Subcutaneous adipose tissue (tissue), 4 donors: ENCODE results near the gene SGIP1. TPM values are rescaled to one million over a fixed set of nuclear protein-coding genes. Genes with fewer than 3 reads are reported as not detected.

Source experiments
- CTCF ChIP-seq: fragments of 450-650 bp; IDR thresholded peaks from one replicate; pipeline ENCODE4 v1.5.1; 2016; ENCODE audit warnings: low read depth, mild to moderate bottlenecking, control low read depth, antibody characterized with exemption, moderate library complexity
- total RNA-seq, 4 donors: library from RNA; depleted of rRNA; stranded (reverse); fragments of >200 nt; gene quantifications; one replicate each; pipeline ENCODE4 v1.1.0, GENCODE V29; 2016

Gene SGIP1
- total RNA-seq, 4 donors from 2014 or later: 5.9 to 23.1 (median 18.0) TPM

DNA sequence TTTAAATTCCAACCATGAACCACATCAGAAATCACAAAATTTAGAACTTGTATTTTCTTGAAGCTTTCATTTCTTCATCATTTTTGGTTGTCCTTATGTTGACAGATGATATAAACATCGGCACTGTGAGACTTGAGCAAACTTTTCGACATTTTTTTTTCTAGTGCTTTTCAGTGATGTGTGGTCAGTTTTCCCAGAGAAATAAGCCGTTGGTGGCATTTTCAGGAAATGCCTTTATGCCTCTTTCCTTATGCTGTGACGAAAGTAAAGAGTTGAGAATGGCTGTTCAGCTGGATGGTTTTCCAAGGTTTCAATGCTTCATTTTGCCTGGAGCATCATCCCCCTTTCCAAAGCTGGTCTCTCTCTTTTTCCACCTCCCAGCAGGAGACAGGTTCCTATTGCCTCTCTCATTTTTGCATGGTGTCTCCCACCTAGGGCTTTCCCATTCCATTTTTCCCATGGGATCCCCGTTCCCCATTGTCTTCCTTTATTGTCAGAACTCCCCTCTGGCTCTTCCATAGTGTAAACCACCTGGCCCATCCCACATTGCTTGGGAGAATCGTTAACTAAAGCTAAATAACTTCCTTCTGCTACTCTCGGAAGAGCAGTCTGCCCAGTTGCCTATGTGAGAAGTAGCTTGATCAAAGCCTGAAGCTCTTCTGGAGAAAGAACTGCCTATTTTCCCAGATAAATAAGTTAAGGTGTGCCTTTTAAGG, 156.9 kb downstream of the SGIP1 start:
- no peak for TF ChIP-seq CTCF

- TF ChIP-seq CTCF: no peak
Measured at GRCh38 chr1:66692681-66693080, 158.7 kb downstream of the SGIP1 start.

DNA sequence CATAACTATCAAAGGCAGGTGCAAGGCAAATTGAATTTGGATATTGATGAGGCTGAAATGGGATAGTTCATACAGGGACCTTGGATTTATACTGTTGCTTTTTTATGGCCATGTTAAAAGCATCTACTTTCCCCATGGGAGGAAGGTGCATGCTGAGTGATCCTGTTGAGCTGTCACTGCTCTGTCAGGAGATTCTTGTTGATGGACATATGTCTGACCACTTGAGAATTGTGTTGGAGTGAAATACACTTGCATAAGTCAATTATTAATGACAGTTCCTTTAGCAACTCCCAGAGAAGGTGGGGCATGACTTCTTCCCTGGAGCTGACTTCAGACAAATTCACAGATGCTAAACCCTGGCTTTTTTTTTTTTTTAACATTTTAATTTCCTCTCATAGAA, 159.9 kb downstream of the SGIP1 start:
- TF ChIP-seq CTCF: no peak

DNA sequence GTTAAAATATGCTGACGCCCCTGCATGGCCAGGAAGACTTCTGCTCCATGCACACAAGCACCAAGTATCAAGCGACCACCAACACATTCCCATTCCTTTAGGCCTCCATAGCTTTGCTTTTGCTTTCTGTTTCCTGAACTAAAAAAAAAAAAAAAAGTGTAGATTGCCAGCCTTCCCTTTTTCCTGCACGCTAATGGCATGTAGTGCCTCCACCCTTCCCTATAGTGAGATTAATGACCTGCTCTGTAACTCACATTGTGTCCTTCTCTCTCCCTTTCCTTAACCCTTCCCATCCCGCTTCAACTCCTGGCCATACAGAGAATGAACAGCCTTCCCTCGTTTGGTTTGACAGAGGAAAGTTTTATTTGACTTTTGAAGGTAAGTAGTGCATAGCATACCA, 161.2 kb downstream of the SGIP1 start:
- no peak for TF ChIP-seq CTCF

DNA sequence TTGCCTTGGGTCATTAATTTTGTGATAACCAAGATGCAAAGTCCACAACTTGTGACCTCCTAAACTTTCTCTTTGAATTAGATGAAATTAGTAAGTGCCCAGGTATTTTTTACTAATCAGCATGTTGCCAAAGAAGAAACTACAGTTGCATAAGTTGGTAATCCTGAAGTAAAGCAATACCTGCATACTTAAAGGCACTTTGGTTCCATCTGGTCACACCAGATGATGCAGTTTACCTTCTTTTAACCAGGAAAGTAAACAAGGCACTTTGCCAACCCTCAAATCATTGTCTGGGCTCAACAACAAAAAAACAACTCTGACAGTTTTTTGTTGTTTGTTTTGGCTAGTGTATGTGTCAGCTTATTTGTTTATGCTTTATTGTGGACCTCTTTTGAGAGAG, 162.8 kb downstream of the SGIP1 start:
- TF ChIP-seq CTCF: no peak

GRCh38 chr1:66699213-66699612, 165.3 kb downstream of the SGIP1 start:
- no peak for TF ChIP-seq CTCF

GRCh38 chr1:66704177-66704875, 170.4 kb downstream of the SGIP1 start:
- no peak for TF ChIP-seq CTCF
